Muscle of arm (tissue), 14 donors: Measurements from ENCODE around the gene MCAM. TPM values are rescaled to one million over a fixed set of nuclear protein-coding genes. Genes with fewer than 3 reads are reported as not detected.

ENCODE experiments used
- DNase-seq: peaks from one replicate; pipeline ENCODE4 v3.0.0-alpha.2; 2013
- long read RNA-seq, 11 donors: transcript quantifications; one replicate each; lab custom pipeline, GENCODE V29; 2026
- polyA plus RNA-seq, 12 donors: library from polyadenylated mRNA; unstranded; fragments of 120-200 nt; gene quantifications; one replicate each; pipeline ENCODE4 v1.2.1, GENCODE V29; 2013; ENCODE audit not compliant: insufficient read length in 12 of 12

MCAM gene
- polyA plus RNA-seq = 100 to 1,000 TPM in 11 of 12 donors, not detected in 1; 134 to 237 (median 193) TPM
- long read RNA-seq, donor 1, partial matches to known transcripts = 6 of 12 reads
- long read RNA-seq, donor 1, other reads (novel, unspliced or antisense) = 0 of 12 reads
- long read RNA-seq, donor 2, transcript MCAM-201 (16 exons, 3,313 nt) = major isoform, 10 of 32 reads
- long read RNA-seq, donor 2, partial matches to known transcripts = 17 of 32 reads
- long read RNA-seq, donor 2, other reads (novel, unspliced or antisense) = 5 of 32 reads
- long read RNA-seq, donor 3, transcript MCAM-201 (16 exons, 3,313 nt) = major isoform, 7 of 125 reads
- long read RNA-seq, donor 3, partial matches to known transcripts = 117 of 125 reads
- long read RNA-seq, donor 3, other reads (novel, unspliced or antisense) = 0 of 125 reads
- long read RNA-seq, donor 4, transcript MCAM-201 (16 exons, 3,313 nt) = major isoform, 6 of 18 reads
- long read RNA-seq, donor 4, partial matches to known transcripts = 12 of 18 reads
- long read RNA-seq, donor 4, other reads (novel, unspliced or antisense) = 0 of 18 reads
- long read RNA-seq, donor 5 = 0 reads
- long read RNA-seq, donor 6, transcript MCAM-201 (16 exons, 3,313 nt) = major isoform, 10 of 31 reads
- long read RNA-seq, donor 6, partial matches to known transcripts = 20 of 31 reads
- long read RNA-seq, donor 6, other reads (novel, unspliced or antisense) = 0 of 31 reads
- long read RNA-seq, donor 7, transcript MCAM-201 (16 exons, 3,313 nt) = major isoform, 6 of 13 reads
- long read RNA-seq, donor 7, partial matches to known transcripts = 7 of 13 reads
- long read RNA-seq, donor 7, other reads (novel, unspliced or antisense) = 0 of 13 reads
- long read RNA-seq, donor 8, transcript MCAM-201 (16 exons, 3,313 nt) = major isoform, 12 of 33 reads
- long read RNA-seq, donor 8, partial matches to known transcripts = 21 of 33 reads
- long read RNA-seq, donor 8, other reads (novel, unspliced or antisense) = 0 of 33 reads
- long read RNA-seq, donor 9, transcript MCAM-201 (16 exons, 3,313 nt) = major isoform, 6 of 19 reads
- long read RNA-seq, donor 9, partial matches to known transcripts = 13 of 19 reads
- long read RNA-seq, donor 9, other reads (novel, unspliced or antisense) = 0 of 19 reads
- long read RNA-seq, donor 10, transcript MCAM-201 (16 exons, 3,313 nt) = major isoform, 21 of 52 reads
- long read RNA-seq, donor 10, partial matches to known transcripts = 25 of 52 reads
- long read RNA-seq, donor 10, other reads (novel, unspliced or antisense) = 5 of 52 reads
- long read RNA-seq, donor 11, transcript MCAM-201 (16 exons, 3,313 nt) = major isoform, 14 of 47 reads
- long read RNA-seq, donor 11, partial matches to known transcripts = 32 of 47 reads
- long read RNA-seq, donor 11, other reads (novel, unspliced or antisense) = 0 of 47 reads

- DNase-seq = peak; percentile 51
Observed at GRCh38 chr11:119316729-119317591, at the start of gene MCAM. TSS of gene MCAM (minus strand) at chr11:119317130. CDS start at chr11:119317101, 29 bp downstream.

GRCh38 chr11:119365071-119365591 lies 48.2 kb upstream of the MCAM start:
- no peak for DNase-seq

GRCh38 chr11:119363851-119364590 lies 47.1 kb upstream of the MCAM start:
- no peak for DNase-seq

GRCh38 chr11:119363081-119363850 lies 46.3 kb upstream of the MCAM start:
- no peak for DNase-seq

GRCh38 chr11:119362741-119363080 lies 45.8 kb upstream of the MCAM start:
- DNase-seq = no peak

GRCh38 chr11:119361941-119362725 lies 45.2 kb upstream of the MCAM start:
- DNase-seq = no peak

GRCh38 chr11:119361056-119361787 lies 44.3 kb upstream of the MCAM start:
- no peak for DNase-seq

GRCh38 chr11:119359365-119360214 lies 42.7 kb upstream of the MCAM start:
- DNase-seq = no peak

- DNase-seq = no peak
Observed at GRCh38 chr11:119357074-119357473, 40.1 kb upstream of the MCAM start.

GRCh38 chr11:119356349-119357031 lies 39.6 kb upstream of the MCAM start:
- DNase-seq = peak; percentile 92

- no peak for DNase-seq
Observed at GRCh38 chr11:119355091-119355843, 38.3 kb upstream of the MCAM start.

GRCh38 chr11:119352857-119353260 lies 35.9 kb upstream of the MCAM start:
- DNase-seq = no peak

- DNase-seq = no peak
Observed at GRCh38 chr11:119351232-119351631, 34.3 kb upstream of the MCAM start.

GRCh38 chr11:119350302-119350701 lies 33.4 kb upstream of the MCAM start:
- DNase-seq = no peak
